ENCODE results near the gene GAD1.
A peak's percentile ranks its signal among the peaks of the same experiment; 100 is the strongest.

GAD1 gene

DNA sequence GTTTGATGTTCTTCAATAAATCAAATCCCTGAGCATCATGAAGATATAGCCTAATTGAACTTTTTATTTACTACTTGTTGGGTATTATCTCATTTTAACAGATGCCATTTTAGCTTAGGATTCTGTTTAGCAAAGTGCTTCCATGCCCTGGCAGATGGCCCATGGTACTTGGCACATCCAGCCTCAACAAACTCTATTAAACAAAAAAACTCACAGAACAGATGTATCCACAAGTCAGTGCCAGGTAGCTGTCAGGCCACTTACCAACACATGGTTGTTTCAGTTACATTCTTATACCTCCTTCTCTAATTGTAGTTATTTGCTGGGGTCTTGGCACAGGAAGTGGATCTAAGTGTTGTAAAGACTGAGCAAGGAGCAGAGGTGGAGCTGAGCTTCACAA is 29.6 kb downstream of the GAD1 start:
- no peak for DNase-seq (ENCODE audit: low read depth)

DNA sequence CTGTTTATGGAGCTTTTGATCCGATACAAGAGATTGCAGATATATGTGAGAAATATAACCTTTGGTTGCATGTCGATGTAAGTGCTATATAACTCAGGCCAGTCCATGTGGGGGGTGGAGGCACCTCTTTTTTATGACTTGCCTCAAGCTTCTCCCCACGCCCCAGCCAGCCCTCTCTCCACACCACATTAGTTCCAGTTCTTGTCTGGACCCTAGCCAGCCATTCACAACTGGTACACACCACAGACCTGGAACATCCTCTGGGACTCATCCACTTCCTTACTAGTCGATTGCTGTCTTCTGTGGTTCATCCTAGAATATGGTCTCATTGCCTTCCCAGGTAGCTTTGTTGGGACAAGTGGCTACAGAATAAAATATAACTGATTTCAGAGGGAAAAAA is 31.0 kb downstream of the GAD1 start:
- DNase-seq (ENCODE audit: low read depth) = no peak

DNA sequence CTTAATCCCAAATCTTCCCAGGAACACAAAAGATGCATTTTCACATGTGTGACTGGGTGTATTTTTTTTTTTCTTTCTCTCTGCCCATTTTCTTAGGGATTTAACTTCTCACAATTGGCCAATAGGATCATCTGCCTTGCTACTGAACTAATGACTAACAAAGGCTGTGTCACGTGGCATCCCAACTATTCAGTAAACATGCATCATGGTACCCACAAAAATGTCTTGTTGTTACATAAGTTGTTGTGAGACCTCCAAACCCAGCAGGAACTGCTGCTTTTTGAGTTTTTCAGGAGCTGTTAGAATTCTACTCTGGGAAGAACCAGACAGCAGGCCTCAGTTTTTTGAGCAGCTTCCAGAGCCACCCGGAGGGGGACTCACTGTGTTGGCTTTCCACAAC is 31.9 kb downstream of the GAD1 start:
- DNase-seq (ENCODE audit: low read depth) = peak; percentile 90

DNA sequence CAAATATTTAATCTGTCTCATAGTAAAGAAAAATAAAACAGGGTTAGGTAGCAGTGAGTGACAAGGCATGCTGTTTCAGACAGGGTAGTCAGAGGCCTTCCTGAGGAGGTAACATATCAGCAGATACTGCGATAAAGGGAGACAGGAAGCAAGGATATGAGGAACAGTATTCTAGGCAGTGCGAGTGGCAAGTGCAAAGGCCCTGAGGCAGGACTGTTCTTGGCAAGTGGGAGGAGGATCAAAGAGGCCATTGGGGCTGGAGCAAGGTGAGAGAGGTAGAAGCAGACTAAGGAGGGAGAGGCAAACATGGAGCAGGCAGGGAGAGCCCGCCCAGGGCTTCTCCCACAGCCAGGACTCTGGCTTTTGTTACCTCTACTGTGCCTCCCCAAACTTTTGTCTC is 33.6 kb downstream of the GAD1 start:
- DNase-seq (ENCODE audit: low read depth) = no peak

DNA sequence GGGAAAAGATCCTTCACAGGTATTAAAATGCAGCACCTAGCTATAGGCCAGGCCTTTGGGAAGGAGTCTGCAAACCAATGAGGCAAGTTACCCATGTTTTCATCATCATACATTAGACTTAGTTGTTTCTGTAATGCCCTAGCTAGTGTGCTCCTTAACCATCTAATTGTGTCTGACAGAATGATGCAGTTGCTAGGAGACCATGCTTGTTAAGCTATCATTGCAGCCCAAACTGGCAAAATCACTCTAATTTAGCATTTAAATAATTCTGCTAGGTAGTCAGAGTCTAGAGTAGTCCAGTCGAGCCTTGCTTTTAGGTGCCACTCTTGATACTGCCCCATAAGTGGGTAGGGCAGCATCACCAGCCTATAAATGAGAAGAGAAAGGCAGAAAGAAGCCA is 34.9 kb downstream of the GAD1 start:
- no peak for DNase-seq (ENCODE audit: low read depth)

DNA sequence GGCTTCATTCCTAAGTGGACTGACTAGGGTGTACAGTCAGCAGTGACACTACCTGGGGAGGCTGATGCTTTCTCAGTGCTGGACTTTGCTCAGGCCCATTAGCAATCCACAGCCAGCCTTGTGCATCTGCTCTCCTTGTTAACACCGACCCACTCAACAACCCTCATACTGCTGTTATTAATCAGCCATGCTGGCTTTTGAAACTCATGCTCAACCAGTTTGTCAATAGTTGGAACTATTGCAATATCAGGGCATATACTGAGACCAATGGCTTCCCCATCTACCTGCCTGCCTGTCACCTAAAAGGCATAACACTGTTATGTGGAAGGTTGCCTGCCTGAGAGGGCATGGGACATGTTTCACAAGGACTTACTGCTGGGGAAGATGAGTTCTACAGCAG is 39.4 kb downstream of the GAD1 start:
- DNase-seq (ENCODE audit: low read depth) = no peak

- no peak for DNase-seq (ENCODE audit: low read depth)
Observed at GRCh38 chr2:170862286-170862902, 45.7 kb downstream of the GAD1 start.

DNA sequence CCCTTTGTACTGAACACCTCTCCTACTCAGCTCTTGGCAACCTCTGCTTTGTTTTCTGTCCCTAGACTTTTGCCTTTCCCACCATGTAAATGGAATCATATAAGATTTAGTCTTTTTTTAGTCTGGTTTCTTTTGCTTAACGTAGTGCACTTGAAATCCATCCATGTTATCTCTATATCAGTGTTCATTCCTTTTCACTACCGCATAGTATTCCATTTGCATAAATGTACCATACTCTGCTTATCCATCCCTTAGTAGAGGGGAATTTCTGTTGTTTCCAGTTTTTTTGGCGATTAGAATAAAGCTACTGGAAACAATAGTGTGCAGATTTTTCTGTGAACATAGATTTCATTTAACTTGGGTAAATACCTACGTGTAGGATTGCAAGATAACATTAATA is 46.4 kb downstream of the GAD1 start:
- DNase-seq (ENCODE audit: low read depth) = no peak

DNA sequence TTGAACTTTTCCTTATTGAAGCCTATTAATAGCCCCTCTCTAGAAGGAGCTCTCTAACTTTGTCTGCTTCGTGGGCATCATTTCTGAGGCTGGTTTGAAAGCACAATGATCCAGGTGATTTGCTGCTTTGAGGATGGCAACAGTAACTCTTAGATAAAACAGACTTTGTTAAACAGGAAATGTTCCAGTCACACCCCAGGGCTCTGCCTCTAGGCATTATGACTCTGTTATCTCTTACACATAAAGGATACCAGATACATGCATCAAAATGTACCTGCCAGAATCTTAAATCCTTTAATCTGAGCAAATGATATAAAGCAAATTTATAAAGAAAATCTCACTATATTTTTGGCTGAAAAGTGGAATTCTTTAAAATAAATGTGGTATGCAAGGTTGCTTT is 52.3 kb downstream of the GAD1 start:
- DNase-seq (ENCODE audit: low read depth) = no peak

DNA sequence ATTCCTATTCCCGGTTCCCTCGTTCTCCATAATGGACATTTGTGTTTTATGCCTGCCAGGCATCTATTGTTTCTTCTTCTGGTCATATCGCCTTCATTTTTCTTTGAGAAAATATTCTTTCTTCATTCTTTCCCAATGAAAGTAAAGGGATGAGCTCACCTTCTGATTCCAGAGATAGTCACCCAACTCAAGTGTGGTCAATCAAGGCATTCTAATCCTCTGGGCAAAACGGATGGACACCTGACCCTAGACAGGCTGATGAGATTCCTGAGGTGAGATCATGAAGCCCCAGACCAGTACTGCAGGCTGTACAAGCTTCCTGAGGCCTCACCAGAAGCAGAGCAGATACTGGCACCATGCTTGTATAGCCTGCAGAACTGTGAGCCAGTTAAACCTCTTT is 52.8 kb downstream of the GAD1 start:
- no peak for DNase-seq (ENCODE audit: low read depth)

DNA sequence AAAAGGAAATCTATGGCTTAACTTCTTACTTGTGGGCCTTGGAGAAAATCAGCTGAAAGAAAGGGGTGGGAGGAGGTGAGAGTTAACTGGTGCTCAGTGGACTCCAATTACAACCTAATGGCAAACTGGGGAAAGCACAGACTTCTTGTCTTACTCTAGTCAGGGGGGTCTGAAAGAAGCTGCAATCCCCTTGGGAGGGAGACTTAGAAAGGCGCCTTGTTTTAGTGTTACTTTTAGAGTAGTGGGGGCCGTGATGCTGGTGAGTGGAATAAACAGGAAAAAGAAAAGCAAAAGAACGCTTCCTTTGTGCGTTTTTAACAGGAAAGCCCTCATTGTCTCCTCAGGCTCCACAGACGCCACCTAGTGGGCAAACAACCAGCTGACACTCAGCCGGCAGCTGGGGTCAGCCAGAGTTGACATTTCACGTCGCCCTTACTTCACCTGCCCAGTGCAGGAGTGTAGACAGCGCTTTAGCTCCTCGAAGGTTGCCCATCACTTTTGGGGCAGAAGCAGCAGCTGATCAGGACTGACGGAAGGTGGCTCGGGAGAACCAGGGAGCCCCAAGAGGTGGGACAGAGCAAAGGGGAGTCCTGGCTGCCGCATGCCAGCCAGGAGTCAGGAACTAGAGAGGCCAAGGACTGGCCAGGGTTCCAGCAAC is 56.5 kb downstream of the GAD1 start:
- no peak for DNase-seq (ENCODE audit: low read depth)

DNA sequence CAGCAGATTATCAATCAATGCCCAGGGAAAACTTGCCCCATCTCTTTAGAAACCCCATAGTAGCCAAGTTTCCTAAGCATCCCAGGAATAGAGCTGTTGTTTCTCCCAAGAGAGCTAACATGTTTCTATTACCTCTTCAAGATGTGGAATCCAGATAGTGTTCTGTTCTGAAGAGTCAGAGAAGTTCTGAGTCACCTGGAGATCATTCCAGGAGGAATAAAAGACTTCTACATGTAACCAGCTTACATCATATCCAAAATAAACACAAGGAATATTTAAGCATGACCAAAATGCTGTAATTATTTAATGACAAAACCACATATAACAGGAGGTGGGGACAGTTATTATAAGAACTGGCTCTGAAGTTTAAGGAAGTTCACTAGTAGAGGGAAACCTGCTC is 61.4 kb downstream of the GAD1 start:
- no peak for DNase-seq (ENCODE audit: low read depth)

GRCh38 chr2:170878505-170878904 is 61.8 kb downstream of the GAD1 start:
- no peak for DNase-seq (ENCODE audit: low read depth)

GRCh38 chr2:170881840-170882239 is 65.2 kb downstream of the GAD1 start:
- DNase-seq (ENCODE audit: low read depth) = no peak

DNA sequence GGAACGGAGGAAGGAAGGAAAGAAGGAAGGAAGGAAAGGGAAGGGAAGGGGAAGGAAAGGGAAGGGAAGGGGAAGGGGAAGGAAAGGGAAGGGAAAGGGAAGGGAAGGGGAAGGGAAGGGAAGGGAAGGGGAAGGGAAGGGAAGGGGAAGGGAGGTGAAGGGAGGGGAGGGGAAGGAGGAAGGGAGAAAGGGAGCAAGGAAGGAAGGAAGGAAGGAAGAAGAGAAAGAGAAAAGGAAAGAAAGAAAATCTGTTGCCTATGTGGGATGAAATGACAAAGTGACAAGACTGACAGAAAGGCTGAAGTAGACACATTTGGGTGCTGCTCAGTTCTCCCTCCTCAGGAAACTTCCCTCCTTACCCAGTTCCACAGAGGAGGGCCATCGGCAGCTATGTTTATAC is 66.1 kb downstream of the GAD1 start:
- no peak for DNase-seq (ENCODE audit: low read depth)

DNA sequence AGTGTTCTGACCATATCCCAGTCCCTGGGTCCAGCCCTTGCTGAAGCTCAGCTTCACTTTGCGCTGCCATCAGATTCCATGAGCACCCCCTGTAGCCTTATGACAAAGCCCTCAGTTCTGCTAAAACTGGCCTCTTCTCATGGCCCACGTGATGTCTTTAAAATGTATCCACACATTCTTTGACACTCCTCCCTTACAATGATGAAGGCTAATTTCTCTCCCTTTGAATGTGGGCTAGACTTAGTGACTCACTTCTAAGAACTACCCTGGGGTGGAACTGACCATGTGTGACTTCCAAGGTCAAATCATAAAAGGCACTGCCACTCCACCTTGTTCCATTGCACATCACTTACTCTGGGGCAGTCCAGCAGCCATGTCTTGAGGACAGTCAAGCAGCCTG is 67.0 kb downstream of the GAD1 start:
- no peak for DNase-seq (ENCODE audit: low read depth)

DNA sequence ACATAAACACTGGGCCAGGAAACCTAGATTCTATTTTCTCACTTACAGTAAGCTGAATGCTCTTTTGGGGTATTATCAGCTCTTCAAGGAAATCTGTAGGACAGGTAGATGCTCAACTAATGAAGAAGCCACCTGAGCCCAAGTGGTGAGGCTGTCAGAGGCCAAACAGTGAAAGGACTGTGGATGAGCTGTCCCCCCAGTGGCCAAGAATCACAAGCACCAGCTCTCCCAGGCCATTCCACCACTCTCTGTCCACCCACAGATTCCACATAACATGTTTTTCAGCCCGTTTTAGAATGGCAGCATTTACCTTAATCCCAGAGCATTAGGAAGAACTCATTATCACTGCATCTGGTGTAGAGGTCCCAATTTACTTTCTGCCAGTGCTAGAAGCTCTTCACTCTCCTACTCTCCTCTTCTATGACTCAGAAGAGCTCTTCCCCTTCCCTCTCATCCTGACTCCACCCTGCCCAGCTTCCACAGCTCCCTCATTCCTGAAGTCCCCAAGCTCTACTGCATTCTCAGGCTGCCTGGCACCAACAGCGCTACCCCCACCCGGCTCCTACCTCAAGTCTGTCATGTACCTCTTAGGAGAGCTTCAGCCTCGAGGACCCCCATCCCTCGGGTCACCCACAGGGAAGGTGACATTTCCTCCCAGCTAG is 68.6 kb downstream of the GAD1 start:
- DNase-seq (ENCODE audit: low read depth) = no peak

DNA sequence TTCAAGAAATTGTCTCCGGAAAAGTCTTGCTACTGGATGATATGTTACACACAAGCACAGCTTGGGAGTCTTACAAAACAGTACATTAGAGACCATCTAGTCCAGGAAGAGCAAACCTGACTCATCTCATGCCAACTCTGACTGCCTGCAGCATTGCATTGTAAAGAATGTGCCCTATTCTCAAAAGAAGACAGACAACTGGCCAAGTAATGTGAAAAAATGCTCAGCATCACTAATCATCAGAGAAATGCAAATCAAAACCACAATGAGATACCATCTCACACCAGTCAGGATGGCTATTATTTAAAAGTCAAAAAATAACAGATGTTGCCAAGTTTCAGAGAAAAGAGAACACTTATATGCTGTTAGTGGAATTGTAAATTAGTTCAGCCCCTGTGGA is 69.7 kb downstream of the GAD1 start:
- DNase-seq (ENCODE audit: low read depth) = peak; percentile 88

DNA sequence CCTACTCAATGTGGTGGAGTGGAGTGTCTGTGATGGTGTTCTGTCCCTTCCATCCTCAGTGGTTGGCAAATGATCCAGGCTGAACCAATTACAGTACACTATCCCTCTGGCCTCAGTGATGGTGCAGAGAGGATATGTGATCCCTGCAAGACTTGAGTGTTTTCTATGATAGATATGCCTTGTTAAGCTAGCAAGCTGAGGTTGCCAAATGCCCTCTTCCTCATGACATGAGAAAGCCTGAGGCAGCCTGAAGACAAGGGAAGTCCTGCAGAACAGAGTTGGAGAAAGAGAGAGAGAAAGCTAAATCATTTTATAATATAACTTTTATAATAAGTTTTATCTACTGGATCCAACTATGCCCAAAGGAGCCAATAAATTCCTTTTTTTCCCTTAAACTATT is 70.8 kb downstream of the GAD1 start:
- DNase-seq (ENCODE audit: low read depth) = no peak

- no peak for DNase-seq (ENCODE audit: low read depth)
Observed at GRCh38 chr2:170887896-170888295, 71.2 kb downstream of the GAD1 start.

GRCh38 chr2:170891893-170892292 is 75.2 kb downstream of the GAD1 start:
- DNase-seq (ENCODE audit: low read depth) = no peak

DNA sequence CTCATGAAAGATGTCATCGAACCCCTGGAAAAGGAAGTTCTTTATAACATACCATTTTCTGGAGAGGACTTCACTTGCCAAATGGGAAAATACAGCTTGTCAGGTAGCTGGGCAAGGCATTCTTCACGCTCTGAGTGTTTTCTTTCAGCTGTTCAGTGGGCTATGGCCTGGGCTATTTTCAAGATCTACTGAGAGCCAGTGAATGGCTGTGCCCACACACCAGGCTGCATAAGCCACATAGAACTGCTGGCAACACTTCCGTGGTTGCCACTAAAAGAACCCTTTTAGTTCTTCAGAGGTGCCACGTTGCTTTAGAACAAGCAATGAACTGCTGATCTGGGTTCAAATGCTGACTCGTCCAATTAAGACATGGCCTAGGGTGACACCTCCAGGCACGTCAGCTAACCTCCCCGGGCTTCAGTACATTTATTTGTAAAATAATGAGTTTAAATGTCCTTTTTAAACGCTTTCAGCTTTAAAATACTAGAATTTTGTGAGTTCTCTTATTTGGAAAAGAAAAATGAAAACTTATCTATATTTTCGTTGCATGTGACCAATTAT is 75.8 kb downstream of the GAD1 start:
- DNase-seq (ENCODE audit: low read depth) = no peak

- no peak for DNase-seq (ENCODE audit: low read depth)
Observed at GRCh38 chr2:170895023-170895757, 78.5 kb downstream of the GAD1 start.

Measured in GM04503 (cell line).